Rectal smooth muscle tissue (tissue), 1 donor: Measurements from ENCODE around the gene EFCAB5.
A peak's percentile ranks its signal among the peaks of the same experiment; 100 is the strongest.

Experiments
- H3K27ac ChIP-seq: one replicate; pipeline ENCODE4 v1.7.0; 2013; ENCODE audit warnings: low read depth, low read length, inconsistent platforms
- H3K27me3 ChIP-seq: one replicate; pipeline ENCODE4 v1.7.0; 2013; ENCODE audit warnings: low read length; ENCODE audit not compliant: control insufficient read depth, insufficient read depth
- H3K36me3 ChIP-seq: one replicate; pipeline ENCODE4 v1.7.0; 2013; ENCODE audit warnings: low read length; ENCODE audit not compliant: control insufficient read depth, insufficient read depth
- H3K4me1 ChIP-seq: one replicate; pipeline ENCODE4 v1.7.0; 2013; ENCODE audit warnings: low read length; ENCODE audit not compliant: control insufficient read depth, insufficient read depth
- H3K4me3 ChIP-seq: one replicate; pipeline ENCODE4 v1.7.0; 2013; ENCODE audit warnings: low read length
- H3K9ac ChIP-seq: one replicate; pipeline ENCODE4 v1.7.0; 2013; ENCODE audit warnings: low read length

EFCAB5 gene

DNA sequence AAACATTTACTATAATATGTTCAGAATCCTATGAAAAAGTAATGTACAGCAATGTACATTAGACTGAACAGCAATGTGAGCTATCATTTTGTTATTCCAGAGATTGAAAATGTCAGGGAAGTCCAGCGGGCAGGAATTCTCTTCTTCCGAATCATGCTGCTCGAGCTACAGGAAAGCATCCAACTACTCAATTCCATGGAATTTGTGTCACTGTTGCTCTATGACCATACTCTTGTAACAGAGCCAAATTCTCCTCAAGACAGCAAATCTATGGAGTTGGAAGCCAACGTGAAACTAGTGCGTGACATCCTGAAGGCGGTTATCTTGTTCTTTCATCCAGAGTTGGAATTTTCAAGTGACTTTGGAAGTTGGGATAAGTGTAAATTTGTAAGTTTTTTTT lies 150.3 kb downstream of the EFCAB5 start:
- Histone ChIP-seq H3K27me3 (no peaks in the 10 kb centered on the region), H3K4me3 (no peak overlapping the region), H3K9ac (no peak overlapping the region), H3K36me3 (no peaks in the 10 kb centered on the region), H3K4me1 (peaks cover 3% of the 10 kb centered on the region), H3K27ac (no peak overlapping the region)

DNA sequence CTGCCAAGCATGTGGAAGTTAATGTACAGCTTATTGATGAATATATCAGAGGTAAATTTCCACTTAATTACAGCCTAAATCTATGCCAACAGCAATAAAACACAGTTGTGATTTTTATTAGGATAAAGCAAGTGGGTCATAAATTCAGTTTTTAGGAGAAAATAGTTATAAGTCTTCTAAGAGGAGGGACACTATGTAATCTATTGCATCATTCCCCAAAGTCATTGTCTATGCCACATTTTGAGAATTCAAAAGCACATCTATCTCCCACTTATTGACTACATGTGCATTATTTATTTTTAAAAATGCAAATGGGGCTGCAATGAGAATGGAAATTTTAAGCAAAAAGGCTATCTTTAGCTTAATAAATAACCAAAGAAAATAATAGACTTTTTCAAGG lies 151.5 kb downstream of the EFCAB5 start:
- Histone ChIP-seq H3K9ac (no peak overlapping the region), H3K36me3 (no peaks in the 10 kb centered on the region), H3K27me3 (no peaks in the 10 kb centered on the region), H3K4me3 (no peak overlapping the region), H3K4me1 (peaks cover 3% of the 10 kb centered on the region), H3K27ac (no peak overlapping the region)

DNA sequence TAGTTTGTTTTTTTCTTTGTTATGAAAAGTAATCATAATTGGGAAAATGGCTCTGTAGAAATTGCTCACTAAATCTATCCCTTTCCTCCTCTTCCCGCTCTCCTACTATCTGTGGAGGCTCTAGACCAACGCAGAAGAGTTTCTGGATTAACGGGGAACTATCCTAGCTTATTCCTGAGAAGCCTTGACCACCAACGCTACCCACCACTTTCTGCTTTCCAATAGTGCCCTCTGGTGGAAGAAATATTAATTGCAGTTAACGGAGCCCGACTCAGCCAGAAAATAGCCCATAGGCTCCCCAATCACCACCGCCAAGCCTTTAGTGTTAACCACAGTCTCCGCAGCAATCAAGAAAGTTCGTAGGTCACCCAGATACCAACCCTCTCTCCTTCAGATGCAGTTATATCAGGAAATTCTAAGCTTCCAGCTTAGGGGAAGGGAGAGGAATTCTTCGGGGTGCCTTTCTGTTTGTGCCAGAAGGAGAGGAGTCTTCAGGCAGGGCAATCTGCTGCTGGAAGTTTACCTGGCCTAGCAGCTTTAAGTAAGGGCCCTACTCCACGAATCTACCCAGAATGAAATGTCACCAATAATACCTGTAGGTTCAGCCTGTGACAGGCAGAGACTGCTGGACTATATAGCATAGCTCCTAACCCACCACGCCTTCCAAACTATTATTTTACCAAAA lies 152.2 kb downstream of the EFCAB5 start:
- H3K36me3 ChIP-seq, result no peaks in the 10 kb centered on the region
- peaks cover 3% of the 10 kb centered on the region for H3K4me1 ChIP-seq
- no peak overlapping the region for H3K4me3 ChIP-seq
- no peak overlapping the region for H3K9ac ChIP-seq
- no peaks in the 10 kb centered on the region for H3K27me3 ChIP-seq
- H3K27ac ChIP-seq, result no peak overlapping the region

DNA sequence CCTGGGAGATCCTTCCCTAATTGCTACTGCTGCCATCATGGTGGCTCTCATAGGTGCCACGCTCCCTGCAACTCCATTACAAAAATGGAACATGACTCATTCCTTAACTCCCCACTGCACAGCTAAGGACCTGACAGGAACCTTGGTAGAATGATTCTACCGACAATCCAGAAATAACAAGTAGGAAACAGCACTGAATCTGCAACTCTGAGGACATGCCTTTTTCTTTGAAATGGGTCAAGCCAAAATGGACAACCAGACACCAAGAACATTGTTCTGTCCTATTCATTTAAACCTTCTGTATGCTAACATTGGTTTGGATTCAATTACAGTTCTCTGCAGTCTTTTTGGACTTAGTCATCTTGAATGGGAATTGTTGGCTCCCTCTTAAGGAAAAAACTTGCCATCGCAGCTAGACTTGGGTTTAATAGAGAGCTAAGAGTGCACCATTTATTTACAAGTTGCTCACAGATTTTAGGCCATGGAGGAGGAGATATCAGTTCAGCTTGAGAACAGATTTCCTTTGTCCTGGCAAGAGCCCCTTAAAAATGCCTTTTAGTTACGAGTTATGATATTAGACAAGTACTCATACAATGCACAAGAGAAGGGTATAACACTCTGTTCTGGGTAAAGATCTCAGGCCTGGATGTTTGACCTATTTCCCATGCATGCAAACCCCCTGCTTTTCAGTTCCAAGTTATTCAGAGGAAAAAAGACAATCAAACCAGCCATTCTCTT lies 154.2 kb downstream of the EFCAB5 start:
- no peaks in the 10 kb centered on the region for H3K36me3 ChIP-seq
- H3K4me3 ChIP-seq, result no peak overlapping the region
- H3K9ac ChIP-seq, result no peak overlapping the region
- no peak overlapping the region for H3K27ac ChIP-seq
- peaks cover 3% of the 10 kb centered on the region for H3K4me1 ChIP-seq
- no peaks in the 10 kb centered on the region for H3K27me3 ChIP-seq

DNA sequence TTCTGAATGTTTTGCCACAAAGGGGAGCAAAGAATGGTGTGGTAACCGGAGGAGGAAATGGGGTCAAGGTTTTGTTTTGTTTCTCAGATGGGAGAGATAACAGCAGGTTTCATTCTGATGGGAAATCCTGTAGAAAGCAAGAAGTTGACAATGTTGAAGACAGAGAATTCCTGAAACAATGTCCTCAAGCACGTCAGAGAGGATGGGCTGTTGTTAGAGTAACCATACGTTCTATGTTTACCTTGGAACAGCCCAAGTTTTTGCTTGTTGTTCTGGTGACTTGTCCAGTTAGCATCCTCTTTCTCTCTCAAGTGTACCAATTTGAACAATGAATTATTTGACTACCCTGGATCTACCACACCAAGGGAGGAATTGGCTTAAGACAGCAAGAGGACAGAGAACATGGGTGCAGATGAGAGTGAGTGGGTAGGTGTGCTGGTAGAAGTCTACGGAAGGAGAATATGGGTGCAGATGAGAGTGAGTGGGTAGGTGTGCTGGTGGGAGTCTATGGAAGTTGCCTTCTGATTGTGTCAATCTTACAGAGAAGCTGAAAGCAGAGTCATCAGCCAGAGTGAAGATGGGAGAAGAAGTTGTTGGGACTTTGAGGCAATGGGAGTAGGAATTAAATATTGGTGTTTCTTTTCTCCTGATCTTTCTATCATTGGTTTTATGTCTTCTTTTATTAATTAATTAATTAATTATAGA lies 160.4 kb downstream of the EFCAB5 start:
- Histone ChIP-seq H3K36me3 (no peaks in the 10 kb centered on the region), H3K27ac (no peak overlapping the region), H3K4me3 (no peak overlapping the region), H3K4me1 (no peaks in the 10 kb centered on the region), H3K27me3 (no peaks in the 10 kb centered on the region), H3K9ac (no peak overlapping the region)

DNA sequence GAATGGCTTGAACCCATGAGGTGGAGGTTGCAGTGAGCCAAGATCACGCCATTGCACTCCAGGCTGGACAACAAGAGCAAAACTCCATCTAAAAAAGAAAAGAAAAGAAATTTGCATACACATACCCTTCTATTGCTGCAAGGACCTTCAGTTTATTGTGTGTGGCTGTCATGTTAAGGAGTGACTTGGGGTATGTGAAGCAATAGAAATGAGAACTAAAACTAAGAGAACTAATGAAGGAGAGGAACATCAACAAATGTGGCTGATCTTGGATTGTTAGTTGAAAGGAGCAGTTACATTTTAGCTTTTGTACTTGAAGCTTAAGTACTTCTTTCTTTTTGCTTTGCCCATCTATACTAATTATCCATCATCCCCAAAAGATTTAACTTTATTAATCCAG lies 162.5 kb downstream of the EFCAB5 start:
- Histone ChIP-seq H3K27ac (no peak overlapping the region), H3K4me3 (no peak overlapping the region), H3K36me3 (no peaks in the 10 kb centered on the region), H3K27me3 (no peaks in the 10 kb centered on the region), H3K9ac (no peak overlapping the region), H3K4me1 (no peaks in the 10 kb centered on the region)

DNA sequence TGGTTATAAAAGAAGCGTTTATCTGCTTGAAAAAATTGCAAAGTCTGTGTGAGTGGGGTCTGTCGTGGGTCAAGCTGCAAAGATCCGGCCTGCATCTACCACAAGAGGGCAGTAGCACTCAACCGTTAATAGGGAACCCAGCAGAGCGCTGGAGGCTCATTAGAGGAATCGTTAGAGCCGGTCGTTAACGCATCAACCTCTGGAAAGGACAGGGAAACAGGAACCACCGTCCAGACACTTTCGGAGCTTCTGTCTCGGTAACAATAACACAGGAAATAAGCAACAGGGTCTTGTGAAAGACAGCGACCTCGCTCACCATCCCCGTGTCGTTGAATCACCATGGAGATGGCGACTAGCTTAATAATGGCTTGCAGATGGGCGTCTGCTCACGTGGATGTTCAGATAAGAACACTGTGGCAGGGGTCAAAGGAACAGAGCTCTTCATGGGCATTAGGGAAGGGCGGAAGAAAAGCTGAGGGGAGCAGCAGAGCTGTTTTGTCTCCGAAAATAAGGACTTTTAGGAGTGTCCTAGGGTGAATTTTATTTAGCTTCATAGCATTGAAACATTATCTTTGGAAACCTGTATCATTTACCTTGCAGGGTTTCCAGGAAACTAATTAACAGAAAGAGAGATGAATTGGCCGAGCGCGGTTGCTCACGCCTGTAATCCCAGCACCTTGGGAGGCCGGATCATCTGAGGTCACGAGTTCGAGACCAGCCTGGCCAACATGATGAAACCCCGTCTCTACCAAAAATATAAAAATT lies 163.3 kb downstream of the EFCAB5 start:
- no peaks in the 10 kb centered on the region for H3K27me3 ChIP-seq
- H3K27ac ChIP-seq, result no peak overlapping the region
- H3K4me3 ChIP-seq, result peak overlapping the region; percentile 74
- H3K36me3 ChIP-seq, result no peaks in the 10 kb centered on the region
- no peak overlapping the region for H3K9ac ChIP-seq
- no peaks in the 10 kb centered on the region for H3K4me1 ChIP-seq

DNA sequence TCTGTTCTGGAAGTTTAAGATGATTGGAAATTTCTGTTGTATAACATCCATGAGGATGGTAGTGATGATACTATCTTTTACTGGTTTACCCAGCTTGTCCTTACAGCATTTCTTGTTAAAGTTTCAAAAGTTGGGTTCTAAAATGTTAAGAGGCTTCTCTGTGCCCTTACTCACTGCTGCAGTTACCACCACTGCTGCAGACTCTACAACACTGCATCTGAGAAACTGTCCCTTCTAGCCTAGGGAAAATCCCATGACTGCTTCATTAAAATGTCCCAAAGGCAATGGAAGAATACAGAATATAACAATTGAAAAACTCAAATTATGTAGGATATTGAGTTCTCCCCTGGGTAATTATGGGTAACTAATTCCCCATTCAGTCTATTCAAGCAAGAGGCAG lies 171.4 kb downstream of the EFCAB5 start:
- H3K4me1 ChIP-seq, result peaks cover 5% of the 10 kb centered on the region
- no peak overlapping the region for H3K27ac ChIP-seq
- H3K27me3 ChIP-seq, result no peaks in the 10 kb centered on the region
- no peak overlapping the region for H3K9ac ChIP-seq
- no peaks in the 10 kb centered on the region for H3K36me3 ChIP-seq
- H3K4me3 ChIP-seq, result no peak overlapping the region

DNA sequence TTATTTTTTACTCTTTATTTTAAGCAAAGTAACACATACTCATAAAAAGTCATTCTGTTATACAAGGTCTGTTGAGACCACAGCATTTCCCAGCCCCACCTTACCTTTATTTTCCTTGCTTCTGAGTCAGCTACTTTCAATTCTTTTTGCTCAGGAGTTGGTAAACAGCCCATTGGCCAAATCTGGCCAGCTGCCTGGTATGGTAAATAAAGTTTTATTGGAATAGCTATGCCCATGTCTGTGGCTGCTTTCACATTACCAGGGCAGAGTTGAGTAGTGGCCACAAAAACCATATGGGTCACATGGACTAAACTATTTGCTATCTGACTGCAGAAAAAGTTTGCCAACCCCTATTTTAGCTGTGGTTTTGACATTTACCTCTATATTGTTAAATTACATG lies 171.8 kb downstream of the EFCAB5 start:
- Histone ChIP-seq H3K4me1 (peaks cover 9% of the 10 kb centered on the region), H3K9ac (no peak overlapping the region), H3K27me3 (no peaks in the 10 kb centered on the region), H3K27ac (no peak overlapping the region), H3K4me3 (no peak overlapping the region), H3K36me3 (no peaks in the 10 kb centered on the region)

DNA sequence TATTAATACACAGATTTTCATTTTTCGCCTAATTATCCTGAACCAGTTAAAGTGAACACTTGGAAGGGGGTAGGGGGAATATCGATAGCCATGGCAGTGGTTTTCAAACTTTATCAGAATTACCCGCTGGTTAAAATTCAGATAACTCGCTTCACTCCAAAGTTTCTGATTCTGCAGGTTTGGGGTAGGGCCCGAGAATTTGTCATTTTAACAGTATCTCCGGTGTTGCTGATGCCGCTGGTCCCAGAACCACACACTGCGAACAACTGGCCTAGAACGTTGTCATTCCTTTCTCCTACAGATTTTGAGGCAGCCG lies 174.9 kb downstream of the EFCAB5 start:
- Histone ChIP-seq H3K9ac (peak overlapping the region; percentile 99), H3K27me3 (no peaks in the 10 kb centered on the region), H3K36me3 (no peaks in the 10 kb centered on the region), H3K4me1 (peaks cover 9% of the 10 kb centered on the region), H3K27ac (peak overlapping the region; percentile 99), H3K4me3 (peak overlapping the region; percentile 99)

DNA sequence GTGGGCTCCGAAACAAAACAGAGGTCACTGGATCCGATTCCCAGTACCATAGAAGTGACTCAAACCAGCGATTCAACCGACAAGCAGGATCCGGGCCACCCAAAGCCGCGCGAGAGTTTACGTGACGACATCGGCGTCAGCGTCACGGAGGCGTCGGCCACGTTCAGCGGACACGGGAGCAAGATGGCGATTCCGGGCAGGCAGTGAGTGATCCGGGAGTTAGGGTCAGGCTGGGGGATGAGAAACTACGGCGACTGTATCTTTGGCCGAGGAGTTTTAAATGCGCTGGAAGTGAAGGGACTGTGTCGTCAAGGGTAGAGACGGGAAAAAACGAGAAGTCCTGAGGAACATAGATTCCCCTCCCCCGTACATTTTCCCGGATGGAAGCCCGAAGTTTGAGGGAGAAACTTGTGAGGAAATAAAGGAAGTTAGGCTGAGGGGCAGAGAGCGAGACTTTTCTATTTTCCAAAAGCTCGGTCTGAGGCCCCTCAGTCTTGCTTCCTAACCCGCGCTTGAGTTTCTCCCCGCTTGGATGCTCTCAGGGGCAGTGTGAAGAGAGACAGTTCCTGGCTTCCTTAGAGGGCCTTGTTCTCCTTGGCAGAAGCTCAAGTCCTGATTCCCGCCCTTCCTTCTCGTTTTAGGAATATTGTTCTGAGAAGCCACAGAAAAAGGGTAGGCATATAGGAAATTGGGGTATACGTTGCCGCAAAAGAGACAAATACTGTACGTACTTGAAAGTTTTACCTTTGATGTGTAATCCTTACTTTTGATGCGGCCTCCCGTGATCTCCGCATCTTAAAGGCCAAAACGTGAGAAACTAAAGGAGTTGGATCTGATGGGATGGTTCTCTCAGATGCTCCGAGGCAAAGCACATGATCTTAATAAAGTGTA lies 175.5 kb downstream of the EFCAB5 start, which contains the start of gene NSRP1:
Gene NSRP1 (plus strand): TSS at position 156 of the 891 bp plus-strand sequence. CDS start 28 bp downstream, at position 184.
- H3K27me3 ChIP-seq, result no peaks in the 10 kb centered on the region
- H3K4me3 ChIP-seq, result peak within 1 kb of the TSS; percentile 99
- peak within 1 kb of the TSS; percentile 99 for H3K9ac ChIP-seq
- peak within 1 kb of the TSS; percentile 99 for H3K27ac ChIP-seq
- H3K4me1 ChIP-seq, result peaks cover 9% of the 10 kb centered on the region
- peaks cover 2% of the 10 kb centered on the region for H3K36me3 ChIP-seq
